GM18511 (cell line): ENCODE data around the gene CHKA.

Experiments used
- ATAC-seq: cut with Tn5 transposase; IDR thresholded peaks from one replicate; pipeline ENCODE4 v1.9.1; 2021; ENCODE audit warnings: mild to moderate bottlenecking, moderate library complexity; ENCODE audit not compliant: unreplicated experiment

Gene CHKA

GRCh38 chr11:68048681-68049508 lies 72.3 kb downstream of the CHKA start:
- ATAC-seq: no peak

DNA sequence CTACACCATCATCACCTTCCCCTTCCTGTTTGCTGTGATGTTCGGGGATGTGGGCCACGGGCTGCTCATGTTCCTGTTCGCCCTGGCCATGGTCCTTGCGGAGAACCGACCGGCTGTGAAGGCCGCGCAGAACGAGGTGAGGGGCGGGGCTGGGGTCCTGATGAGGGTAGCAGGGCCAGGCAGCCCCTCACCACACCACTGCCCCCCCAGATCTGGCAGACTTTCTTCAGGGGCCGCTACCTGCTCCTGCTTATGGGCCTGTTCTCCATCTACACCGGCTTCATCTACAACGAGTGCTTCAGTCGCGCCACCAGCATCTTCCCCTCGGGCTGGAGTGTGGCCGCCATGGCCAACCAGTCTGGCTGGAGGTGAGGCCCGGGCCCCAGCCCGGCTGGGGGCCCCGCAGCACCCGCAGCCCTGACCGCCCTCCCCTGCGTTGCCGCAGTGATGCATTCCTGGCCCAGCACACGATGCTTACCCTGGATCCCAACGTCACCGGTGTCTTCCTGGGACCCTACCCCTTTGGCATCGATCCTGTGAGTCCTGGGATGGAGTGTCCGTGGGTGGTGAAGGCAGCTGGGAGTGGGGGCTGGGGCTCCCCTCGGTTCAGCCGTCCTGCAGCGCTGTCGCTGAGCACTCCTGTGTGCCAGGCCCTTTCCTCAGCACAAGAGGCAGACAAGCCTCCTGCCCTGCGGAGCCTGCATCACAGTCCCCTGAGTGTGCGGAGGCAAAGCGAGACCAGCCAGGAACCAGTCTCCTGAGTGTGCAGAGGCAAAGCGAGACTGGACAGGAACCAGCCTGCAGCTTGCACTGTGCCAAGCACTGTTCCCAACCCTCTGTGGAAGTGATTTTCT lies 73.5 kb downstream of the CHKA start:
- ATAC-seq: no peak

DNA sequence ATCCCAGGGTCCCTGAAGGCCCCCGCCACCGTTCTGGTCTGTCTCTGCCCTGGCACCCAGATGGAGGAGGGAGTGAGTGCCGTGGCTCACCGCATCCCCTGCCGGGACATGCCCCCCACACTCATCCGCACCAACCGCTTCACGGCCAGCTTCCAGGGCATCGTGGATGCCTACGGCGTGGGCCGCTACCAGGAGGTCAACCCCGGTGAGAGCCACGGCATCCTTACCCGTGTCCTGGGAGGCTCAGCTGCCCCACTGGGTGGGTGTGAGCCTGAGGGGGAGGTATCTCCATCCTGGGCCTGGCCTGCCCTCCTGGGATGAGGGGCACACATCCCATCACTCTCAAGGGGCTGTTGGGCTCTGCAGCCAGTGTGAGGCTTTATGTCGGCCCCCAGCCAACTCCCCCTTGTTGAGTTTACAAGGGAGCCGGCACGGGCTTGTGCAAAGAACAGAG lies 76.3 kb downstream of the CHKA start:
- ATAC-seq: no peak

- ATAC-seq: no peak
Observed at GRCh38 chr11:68044145-68044813, 76.9 kb downstream of the CHKA start.

DNA sequence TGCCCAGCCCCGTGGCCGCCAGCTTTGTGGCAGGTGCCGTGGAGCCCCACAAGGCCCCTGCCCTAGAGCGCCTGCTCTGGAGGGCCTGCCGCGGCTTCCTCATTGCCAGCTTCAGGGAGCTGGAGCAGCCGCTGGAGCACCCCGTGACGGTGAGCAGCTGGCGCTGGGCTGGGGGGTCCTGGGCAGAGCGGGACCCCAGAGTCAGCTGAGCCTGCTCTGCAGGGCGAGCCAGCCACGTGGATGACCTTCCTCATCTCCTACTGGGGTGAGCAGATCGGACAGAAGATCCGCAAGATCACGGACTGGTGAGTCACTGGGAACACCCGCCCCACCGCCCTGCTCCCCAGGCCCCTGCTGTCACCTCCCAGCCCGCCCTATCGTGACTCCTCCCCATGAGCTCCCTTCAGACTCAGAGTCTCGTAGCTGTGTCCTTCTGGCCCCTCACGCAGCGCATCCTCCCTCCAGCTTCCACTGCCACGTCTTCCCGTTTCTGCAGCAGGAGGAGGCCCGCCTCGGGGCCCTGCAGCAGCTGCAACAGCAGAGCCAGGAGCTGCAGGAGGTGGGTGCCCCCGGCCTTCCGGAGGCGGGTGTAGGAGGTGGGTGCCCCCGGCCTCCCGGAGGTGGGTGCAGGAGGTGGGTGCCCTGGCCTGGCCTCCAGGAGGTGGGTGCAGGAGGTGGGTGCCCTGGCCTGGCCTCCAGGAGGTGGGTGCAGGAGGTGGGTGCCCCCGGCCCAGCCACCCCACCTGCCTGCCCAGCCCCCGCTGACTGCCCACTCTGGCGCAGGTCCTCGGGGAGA lies 77.6 kb downstream of the CHKA start:
- ATAC-seq: no peak

GRCh38 chr11:68043029-68043348 lies 78.2 kb downstream of the CHKA start:
- ATAC-seq: no peak

DNA sequence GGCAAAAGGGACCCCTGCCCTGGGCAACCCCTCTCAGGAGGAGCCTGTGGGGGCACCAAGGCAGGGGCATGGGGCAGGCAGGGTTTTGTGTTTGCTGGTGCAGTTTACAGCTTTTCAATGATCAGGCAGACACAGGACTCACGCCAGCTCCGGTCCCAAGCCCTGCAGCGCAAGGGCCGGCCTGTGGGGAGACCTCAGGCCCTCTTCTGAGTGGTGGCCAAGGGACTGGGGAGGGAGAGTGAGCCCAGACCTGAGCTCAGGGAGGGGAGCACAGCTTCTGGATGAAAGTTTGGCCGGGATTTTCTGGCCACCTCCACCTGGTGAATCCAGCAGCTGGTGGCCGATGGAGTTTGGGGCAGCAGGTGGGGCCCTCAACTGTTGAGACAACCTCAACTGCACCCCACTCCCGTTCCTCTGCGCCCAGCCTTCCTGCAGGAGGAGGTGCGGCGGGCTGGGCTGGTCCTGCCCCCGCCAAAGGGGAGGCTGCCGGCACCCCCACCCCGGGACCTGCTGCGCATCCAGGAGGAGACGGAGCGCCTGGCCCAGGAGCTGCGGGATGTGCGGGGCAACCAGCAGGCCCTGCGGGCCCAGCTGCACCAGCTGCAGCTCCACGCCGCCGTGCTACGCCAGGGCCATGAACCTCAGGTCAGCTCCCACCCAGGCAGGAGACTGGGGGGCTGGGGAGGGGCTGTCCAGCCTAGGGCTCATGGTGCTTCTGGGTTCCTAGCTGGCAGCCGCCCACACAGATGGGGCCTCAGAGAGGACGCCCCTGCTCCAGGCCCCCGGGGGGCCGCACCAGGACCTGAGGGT lies 78.8 kb downstream of the CHKA start:
- ATAC-seq: no peak

DNA sequence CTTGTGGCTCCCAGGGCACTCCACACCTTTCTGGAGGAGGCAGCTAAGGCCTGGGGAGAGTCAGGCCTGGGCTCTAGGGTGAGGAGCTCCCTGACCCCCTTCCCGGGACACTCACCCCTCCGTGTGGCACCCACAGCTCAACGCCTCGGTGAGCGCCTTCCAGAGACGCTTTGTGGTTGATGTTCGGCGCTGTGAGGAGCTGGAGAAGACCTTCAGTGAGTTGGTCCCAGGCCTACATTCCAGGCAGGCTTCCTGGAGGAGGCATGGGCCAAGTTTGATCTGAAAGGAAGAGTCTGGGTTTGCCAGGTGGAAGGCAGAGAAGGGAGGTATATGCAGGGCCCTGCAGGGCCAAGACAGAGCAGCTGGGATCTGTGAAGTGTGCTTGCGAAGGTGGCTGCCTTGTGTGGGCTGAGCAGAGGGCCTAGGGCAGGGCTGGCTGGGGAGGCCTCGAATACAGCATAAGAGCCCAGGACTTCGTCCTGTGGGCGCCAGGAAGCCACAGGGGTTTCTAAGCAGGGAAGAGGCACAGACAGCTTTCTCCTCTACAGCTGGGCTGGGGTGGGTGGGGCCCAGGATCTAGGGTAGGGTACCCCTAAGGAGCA lies 79.5 kb downstream of the CHKA start:
- ATAC-seq: no peak

GRCh38 chr11:68040957-68041591 lies 80.1 kb downstream of the CHKA start:
- no peak for ATAC-seq

- peak; percentile 55 for ATAC-seq
Observed at GRCh38 chr11:68040101-68040956, 80.9 kb downstream of the CHKA start.

DNA sequence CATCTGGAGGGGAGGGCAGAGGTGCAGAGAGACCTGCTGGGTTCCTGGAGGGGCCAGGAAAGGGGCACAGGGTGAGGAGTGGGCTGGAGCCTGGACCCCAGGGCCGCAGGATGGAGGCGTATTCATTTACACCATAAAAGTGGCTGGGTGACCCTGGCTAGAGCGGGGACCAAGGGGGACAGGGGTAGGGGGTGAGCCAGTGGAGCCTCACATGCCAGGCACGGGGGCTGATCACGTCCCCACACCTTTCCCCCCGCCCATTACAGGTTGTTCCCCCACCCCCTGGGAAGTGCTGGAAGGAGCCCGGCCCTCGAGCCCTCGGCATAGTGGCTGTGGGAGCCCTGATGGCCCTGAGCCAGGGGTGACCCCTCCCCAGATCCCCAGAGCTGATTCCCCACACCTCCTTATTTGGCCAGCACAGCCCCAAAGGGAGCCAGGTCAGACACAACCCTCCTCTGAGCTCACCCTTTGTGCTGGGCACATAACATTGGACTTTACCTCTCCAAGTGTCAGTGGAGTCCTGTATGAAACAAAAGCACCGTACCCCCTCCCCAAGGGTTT lies 81.6 kb downstream of the CHKA start:
- no peak for ATAC-seq

GRCh38 chr11:68038718-68039525 lies 82.3 kb downstream of the CHKA start, which contains the start of gene TCIRG1:
TSS of gene TCIRG1 (plus strand) at chr11:68039025. CDS start at chr11:68041272, 2,247 bp downstream.
- peak; percentile 55 for ATAC-seq

GRCh38 chr11:68038226-68038717 lies 82.9 kb downstream of the CHKA start:
- ATAC-seq: no peak

DNA sequence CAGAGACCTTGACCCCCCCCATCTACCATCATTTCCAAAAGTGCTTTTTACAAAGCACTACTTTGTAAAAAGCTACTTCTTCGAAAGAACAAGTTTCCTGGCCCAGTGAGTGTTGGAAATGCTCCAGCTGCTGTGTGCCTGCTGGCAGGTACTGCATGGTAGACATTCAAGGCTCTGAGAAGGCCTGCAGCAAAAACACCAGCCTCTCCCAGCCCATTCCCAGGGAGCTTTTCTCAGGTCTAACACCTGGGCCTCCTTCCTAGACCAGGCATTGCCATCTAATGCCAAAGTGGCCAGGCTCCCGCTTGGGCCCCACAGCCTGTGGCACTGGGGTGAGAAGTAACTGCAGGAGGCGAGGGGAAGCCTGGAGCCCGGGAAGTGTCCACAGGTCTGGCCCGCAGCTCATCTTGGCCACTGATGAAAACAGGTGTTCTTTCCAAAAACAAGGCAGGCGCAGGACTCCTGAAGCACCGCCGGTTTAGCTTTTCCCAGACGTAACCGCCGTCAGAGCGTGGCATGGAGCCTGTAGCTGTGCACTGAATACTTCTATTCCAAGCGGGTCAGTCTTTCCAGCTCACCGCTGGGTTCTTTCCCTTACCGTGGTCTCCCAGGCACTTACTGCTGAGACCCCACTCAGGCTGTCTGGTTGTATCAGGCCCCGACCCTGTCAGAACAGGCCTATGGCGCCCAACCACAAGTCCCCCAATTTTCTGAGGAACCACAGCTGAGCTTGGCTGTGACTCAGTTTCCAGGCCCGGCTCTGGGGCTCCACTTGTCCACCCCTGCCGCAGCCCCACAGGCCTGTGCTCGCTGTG lies 83.6 kb downstream of the CHKA start:
- no peak for ATAC-seq

- ATAC-seq: no peak
Observed at GRCh38 chr11:68036717-68037239, 84.4 kb downstream of the CHKA start.
